NCI-H345 (cell line): ENCODE results near the gene SRM.
A peak's percentile ranks its signal among the peaks of the same experiment; 100 is the strongest.
"Not testable (repeated sequence)": the region's sequence is repeated elsewhere in the genome, so short reads cannot be mapped to it uniquely, and the experiment has no call there.

Source experiments
- DNase-seq: peaks from one replicate; lab custom pipeline; 2025; lab: John Stamatoyannopoulos, UW

The SRM gene

GRCh38 chr1:11059968-11060830 is at the start of gene SRM:
Gene SRM, minus strand, starts transcription at chr1:11060018. Its CDS starts 75 bp downstream, at chr1:11059943.
- peak; percentile 94 for DNase-seq

GRCh38 chr1:11109047-11109760 is 49.4 kb upstream of the SRM start:
- DNase-seq: no peak

DNA sequence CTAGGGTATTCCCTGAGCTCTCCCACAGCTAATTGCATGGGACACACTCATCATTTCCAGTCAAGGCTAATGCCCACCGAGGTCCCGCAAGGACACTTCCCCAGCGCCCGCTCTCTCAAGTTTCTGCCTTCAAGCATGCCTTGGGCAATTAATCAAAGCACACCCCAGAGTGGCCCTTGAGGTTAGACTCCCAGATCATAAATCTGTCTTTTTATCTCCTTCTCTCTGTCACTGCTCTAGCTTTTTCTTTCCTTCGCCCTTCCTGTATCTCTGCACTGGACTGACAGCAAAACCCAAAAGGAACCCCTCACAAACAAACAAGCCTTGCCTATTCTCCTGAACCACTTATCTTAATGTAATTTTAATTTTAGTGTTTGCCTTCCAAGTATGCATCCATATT is 47.8 kb upstream of the SRM start:
- no peak for DNase-seq

DNA sequence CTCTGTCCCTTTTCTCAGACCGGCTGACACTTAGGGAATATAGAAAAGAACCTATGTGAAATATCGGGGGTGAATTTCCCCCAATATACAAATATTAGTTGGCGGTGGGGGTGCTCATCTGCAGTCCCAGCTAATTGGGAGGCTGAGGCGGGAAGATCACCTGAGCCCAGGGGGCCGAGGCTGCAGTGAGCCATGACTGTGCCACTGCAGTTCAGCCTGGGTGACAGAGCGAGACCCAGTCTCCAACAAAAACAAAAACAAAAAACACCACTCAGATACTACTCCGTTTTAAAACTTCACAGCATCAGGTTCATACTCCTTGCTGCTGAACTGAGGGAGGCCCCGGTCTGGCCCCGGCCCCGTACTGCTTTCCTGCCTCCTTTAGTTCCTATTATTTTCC is 45.8 kb upstream of the SRM start:
- no peak for DNase-seq

DNA sequence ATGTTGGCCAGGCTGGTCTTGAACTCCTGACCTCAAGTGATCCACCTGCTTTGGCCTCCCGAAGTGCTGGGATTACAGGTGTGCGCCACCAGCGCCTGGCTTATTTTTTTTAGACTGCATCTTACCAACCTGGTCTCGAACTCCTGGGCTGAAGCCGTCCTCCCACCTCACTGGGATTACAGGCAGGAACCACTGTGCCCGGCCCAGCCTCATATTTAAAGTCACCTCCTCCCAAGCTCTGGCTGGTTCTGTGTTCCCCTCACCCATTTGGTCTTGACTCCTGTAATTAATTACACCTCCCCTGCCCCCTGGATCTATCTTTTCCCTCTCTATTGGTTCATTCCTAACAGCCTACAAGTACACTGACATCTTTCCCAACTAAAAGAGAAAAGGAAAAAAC is 41.5 kb upstream of the SRM start:
- DNase-seq: no peak

GRCh38 chr1:11100806-11101205 is 41.0 kb upstream of the SRM start:
- DNase-seq: not testable (repeated sequence)

DNA sequence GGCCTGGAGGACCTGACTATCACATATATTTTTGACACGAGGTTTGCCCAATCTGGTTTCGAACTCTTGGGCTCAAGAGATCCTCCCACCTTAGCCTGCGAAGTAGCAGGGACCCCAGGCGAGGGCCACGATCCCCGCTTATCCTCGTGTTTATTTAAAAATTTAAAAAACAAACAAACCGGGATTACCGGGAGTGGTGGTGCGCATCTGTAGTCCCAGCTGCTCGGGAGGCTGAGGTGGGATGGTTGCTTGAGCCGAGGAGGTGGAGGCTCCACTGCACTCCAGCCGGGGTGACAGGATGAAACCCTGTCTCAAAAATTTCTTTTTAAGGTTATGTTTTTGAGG is 40.3 kb upstream of the SRM start:
- DNase-seq: no peak

DNA sequence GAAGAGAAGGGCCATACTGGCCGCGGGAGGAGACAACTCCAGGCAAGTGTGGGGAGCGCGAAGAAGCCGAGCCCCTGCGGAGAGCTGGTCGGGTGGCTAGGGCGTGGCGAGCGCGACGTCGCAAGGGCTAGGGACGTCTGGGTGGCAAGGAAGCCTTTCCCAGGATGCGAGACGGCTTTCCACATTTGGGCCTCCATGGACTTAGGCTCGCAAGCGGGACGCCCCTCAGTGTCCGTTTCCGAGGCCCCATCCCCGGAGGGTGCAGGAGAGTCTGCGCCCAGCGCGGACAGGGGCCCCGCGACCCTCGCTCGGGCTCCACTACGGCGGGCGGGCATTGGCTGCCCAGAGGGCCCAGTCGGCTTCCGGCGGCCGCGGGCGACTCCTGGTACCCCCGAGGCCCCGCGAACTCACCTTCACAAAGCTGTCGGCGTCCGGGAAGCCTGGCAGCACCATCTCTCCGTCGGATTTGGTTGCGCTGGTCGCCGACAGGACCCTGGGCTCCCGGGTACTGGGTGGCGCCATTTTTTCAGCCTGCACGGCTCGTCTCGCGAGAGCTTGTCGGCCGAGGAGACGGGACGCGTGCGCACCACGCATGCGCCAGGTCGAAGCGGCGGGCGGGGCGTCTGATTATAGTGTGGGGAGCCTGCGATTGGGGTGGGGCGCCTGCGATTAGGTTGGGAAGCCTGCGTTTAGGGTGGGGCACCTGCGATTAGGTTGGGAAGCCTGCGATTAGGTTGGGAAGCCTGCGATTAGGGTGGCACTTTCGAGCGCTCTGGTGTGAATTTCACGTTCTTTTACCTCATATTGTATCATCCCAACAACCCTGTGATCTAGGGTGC is 39.7 kb upstream of the SRM start, which contains the start of gene EXOSC10:
Gene EXOSC10 (minus strand): TSS at position 560 of the 839 bp plus-strand sequence. CDS start 38 bp downstream, at position 522.
- peak; percentile 95 for DNase-seq

DNA sequence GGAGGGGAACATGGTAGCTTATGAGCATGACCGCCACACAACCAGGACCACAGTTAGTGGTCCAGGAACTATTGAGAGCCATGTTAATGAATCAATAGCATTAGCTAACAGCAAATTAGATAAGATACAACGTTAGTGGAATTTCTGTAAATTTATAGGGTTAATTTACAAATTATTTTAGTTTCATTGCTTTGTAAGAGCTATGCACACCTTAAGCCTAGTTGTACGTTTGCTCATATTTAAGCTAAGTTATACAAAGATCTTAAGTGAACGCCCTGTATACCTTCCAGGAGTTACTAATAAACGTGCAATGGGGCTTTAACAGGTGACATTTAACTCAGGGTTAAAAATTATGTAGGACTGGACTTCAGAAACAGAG is 39.1 kb upstream of the SRM start:
- no peak for DNase-seq

- DNase-seq: not testable (repeated sequence)
Measured at GRCh38 chr1:11083784-11084183, 24.0 kb upstream of the SRM start.

DNA sequence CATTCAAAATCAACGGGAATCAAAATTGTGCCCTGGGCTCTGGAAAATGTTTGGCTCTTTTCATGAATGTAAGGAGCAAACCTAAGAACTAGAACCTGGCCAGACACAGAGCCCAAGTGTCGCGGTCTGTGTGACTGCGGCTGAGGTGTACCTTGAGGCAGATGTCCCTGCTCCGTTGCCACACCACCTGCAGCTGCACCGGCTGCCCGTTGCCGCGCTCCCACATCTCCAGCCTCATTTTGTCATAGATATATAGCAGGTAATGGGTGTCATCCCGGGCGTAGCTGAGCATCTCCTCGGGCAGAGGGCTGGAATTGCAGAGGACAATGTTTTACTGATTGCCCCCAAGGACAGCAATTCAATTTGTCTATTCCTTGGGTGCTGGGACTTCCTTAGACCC is 21.1 kb upstream of the SRM start:
- DNase-seq: no peak

GRCh38 chr1:11078631-11079030 is 18.8 kb upstream of the SRM start:
- no peak for DNase-seq

GRCh38 chr1:11073398-11073797 is 13.6 kb upstream of the SRM start:
- not testable (repeated sequence) for DNase-seq

- DNase-seq: peak; percentile 92
Measured at GRCh38 chr1:11072216-11072917, 12.5 kb upstream of the SRM start.

DNA sequence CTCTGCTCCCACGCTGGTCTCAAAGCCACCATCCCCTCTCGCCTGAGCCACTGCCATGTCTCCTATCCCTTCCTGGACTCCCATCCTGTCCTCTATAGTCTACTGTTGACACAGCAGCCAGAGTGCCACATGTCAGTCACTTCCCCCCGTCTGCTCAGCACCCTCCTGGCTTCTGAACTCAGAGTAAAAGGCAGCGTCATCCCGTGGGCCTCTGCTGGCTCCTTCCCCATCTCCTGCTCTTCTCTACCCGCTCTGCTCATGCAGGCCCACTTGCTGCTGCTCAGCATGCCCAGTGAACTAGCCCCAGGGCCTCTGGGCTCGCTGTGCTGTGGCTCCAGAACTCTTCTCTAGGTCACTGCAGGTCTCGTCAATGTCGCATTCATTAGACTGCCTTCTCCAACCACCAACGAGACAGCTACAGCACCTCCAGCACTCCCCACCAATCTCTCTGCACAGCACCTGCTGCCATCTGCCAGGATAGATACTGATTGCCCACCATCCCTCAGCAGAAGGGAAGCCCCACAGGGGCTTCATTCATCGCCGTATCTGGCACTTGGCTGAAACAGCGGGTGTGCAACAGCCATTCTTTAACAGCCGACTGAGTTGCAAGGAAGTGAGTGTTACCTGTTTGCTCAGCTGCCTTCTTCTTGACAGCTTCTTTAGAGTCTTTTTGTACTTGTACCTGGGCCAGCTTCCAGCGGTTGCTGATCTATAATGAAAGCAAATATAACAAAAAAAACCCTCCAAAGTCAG is 11.8 kb upstream of the SRM start:
- DNase-seq: peak; percentile 93

DNA sequence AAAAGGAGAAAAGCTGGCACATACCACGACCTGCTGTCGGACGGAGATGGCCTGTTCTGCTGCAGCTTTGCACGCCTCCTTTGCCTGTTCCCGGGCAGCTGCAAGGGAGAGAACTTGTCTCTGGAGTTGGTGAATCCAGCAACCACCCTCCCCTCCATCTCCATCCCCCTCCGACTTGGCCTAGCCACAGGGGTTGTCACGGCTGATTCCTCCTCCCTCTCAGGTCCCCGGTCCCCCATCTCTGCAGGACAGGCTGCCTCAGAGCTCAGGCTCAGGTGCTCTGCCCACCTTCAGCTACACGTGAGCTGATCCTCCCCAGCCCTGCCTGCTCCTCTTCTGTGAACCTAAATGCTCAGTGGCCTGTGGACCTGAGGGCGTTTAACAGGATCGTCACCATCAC is 11.1 kb upstream of the SRM start:
- DNase-seq: peak; percentile 22

DNA sequence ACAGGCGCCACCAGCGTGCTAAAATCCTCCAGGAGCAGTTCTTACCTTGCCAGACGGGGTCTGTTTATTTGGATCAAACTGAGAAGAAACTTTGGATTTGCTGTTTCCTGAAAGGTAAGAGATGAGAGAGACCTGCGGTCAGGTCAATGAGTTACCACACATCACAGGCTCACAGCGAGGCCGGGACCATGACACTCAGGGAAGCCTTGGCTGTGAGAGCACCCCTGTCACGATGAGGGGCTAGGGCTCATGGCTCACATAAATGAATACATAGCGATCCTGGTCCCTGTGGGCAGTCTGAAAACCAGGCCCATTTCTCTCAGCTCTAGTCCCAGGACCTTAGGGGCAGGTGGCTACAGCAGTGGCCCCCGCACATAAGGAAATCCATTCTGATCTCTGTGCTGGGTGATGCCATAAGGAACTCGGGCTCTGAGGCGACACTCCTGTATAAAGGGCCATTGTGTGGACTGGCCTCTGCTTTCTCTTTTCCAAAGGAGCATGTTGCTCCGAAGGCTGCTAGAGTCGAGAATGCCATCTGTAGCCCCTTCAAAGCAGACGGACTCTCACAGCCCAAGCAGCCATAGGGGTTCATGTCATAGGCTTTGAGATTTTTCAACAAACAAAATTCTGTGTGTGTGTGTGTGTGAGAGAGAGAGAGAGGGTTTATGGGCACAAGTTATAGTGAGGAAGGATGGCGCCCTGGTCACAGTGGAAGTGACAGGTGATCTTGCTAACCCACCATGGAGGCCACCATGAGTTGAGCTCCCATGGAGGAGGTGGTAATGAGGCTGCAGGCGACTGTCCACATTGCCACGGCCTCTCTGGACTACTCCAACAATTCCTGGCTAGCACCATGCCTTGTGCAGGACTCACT is 9.0 kb upstream of the SRM start:
- DNase-seq: no peak

- no peak for DNase-seq
Measured at GRCh38 chr1:11067716-11068599, 8.1 kb upstream of the SRM start.

GRCh38 chr1:11065796-11066195 is 6.0 kb upstream of the SRM start:
- DNase-seq: no peak
